Measurements from ENCODE around the gene AMPD3.

GRCh38 chr11:10526974-10527918 is 72.2 kb downstream of the AMPD3 start:
- TF ChIP-seq, protein P1, sequence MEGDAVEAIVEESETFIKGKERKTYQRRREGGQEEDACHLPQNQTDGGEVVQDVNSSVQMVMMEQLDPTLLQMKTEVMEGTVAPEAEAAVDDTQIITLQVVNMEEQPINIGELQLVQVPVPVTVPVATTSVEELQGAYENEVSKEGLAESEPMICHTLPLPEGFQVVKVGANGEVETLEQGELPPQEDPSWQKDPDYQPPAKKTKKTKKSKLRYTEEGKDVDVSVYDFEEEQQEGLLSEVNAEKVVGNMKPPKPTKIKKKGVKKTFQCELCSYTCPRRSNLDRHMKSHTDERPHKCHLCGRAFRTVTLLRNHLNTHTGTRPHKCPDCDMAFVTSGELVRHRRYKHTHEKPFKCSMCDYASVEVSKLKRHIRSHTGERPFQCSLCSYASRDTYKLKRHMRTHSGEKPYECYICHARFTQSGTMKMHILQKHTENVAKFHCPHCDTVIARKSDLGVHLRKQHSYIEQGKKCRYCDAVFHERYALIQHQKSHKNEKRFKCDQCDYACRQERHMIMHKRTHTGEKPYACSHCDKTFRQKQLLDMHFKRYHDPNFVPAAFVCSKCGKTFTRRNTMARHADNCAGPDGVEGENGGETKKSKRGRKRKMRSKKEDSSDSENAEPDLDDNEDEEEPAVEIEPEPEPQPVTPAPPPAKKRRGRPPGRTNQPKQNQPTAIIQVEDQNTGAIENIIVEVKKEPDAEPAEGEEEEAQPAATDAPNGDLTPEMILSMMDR (IDR thresholded peaks at IDR 0.05): no peak
- TF ChIP-seq POLR2A (IDR thresholded peaks at IDR 0.05; ENCODE audit: low read depth) (no peak), EP300 (IDR thresholded peaks at IDR 0.05) (no peak), POLR2AphosphoS5 (IDR thresholded peaks at IDR 0.05) (no peak)
